GM12878 (cell line): Measurements from ENCODE around the gene GRK6. TPM values are rescaled to one million over a fixed set of nuclear protein-coding genes. Genes with fewer than 3 reads are reported as not detected.
A peak's percentile ranks its signal among the peaks of the same experiment; 100 is the strongest.

ENCODE experiments used
- CUX1 ChIP-seq: IDR thresholded peaks from 2 replicates; pipeline ENCODE4 v1.6.1; 2012; ENCODE audit warnings: improper control_type of control experiment, low read depth, low read length; ENCODE audit not compliant: insufficient replicate concordance
- EED ChIP-seq: sonication (generic); IDR thresholded peaks from 2 replicates; pipeline ENCODE4 v1.6.1; 2016; ENCODE audit warnings: antibody characterized with exemption, low read depth
- ETV6 ChIP-seq, 2 experiments: fragments of 450-650 bp in 1 of 2; IDR thresholded peaks in 1 of 2; conservative IDR thresholded peaks in 1 of 2; 2 replicates each; pipeline ENCODE4 v1.6.1; 2014; ENCODE audit warnings: antibody characterized with exemption in 1 of 2, borderline replicate concordance in 1 of 2, low read depth in 1 of 2, mild to moderate bottlenecking in 1 of 2, moderate library complexity in 1 of 2
- MEF2B ChIP-seq: fragments of 450-650 bp; IDR thresholded peaks from 2 replicates; pipeline ENCODE4 v1.6.1; 2018; ENCODE audit warnings: mild to moderate bottlenecking, moderate library complexity; ENCODE audit not compliant: partially characterized antibody, poor library complexity, severe bottlenecking
- MYC ChIP-seq: IDR thresholded peaks from 2 replicates; pipeline ENCODE4 v1.6.1; 2011; ENCODE audit warnings: mild to moderate bottlenecking, low read length, moderate library complexity, inconsistent platforms; ENCODE audit not compliant: insufficient read depth, insufficient replicate concordance, insufficient read length, severe bottlenecking
- PML ChIP-seq: IDR thresholded peaks from 2 replicates; pipeline ENCODE4 v1.6.1; 2012; ENCODE audit warnings: low read length, inconsistent platforms
- POLR2AphosphoS2 ChIP-seq: IDR thresholded peaks from 2 replicates; pipeline ENCODE4 v1.6.1; 2011; ENCODE audit warnings: low read depth, mild to moderate bottlenecking, low read length, improper control_type of control experiment, moderate library complexity
- SIN3A ChIP-seq: IDR thresholded peaks from 2 replicates; pipeline ENCODE4 v1.6.1; 2012; ENCODE audit warnings: low read depth, low read length, improper control_type of control experiment
- SIX5 ChIP-seq: IDR thresholded peaks from 2 replicates; pipeline ENCODE4 v1.6.1; 2011; ENCODE audit warnings: mild to moderate bottlenecking, low read depth, low read length, moderate library complexity; ENCODE audit not compliant: severe bottlenecking
- SMAD5 ChIP-seq: IDR thresholded peaks from 2 replicates; pipeline ENCODE4 v1.6.1; 2016; ENCODE audit warnings: antibody characterized with exemption, low read depth
- SREBF2 ChIP-seq: IDR thresholded peaks from 2 replicates; pipeline ENCODE4 v1.6.1; 2012; ENCODE audit warnings: mild to moderate bottlenecking, low read length
- polyA plus RNA-seq, 11 experiments: library from polyadenylated mRNA; depleted of rRNA in 4 of 11; unstranded in 6 of 11; stranded (reverse) in 5 of 11; fragments of >200 nt; fragmentation: Nextera tagmentation in 4 of 11; fragmentation: Illumina TruSeq in 1 of 11; extraction: Ambion mirVana in 4 of 11; extraction: Trizol in 1 of 11; gene quantifications; 1 replicate in 1 of 11; 2 replicates in 10 of 11; pipeline versions ENCODE4 v1.2.1 to v1.2.3, GENCODE V29; 2011 to 2016; ENCODE audit warnings: inconsistent platforms in 2 of 11, missing spikeins in 2 of 11, low read depth in 1 of 11
- total RNA-seq, 4 experiments: library from RNA; depleted of rRNA in 3 of 4; stranded (reverse); fragments of >200 nt in 3 of 4; fragmentation: Illumina TruSeq in 1 of 4; extraction: Trizol in 1 of 4; gene quantifications; 2 replicates each; pipeline versions ENCODE4 v1.2.1 to v1.2.3, GENCODE V29; 2013 to 2021
- TF ChIP-seq, protein P1 (sequence below): fragments of 450-650 bp; IDR thresholded peaks from 2 replicates; pipeline ENCODE4 v1.6.1; 2016; ENCODE audit warnings: mild to moderate bottlenecking
- TF ChIP-seq, protein P2 (sequence below): fragments of 450-650 bp; IDR thresholded peaks from 2 replicates; pipeline ENCODE4 v1.6.1; 2017; ENCODE audit warnings: mild to moderate bottlenecking, low read depth, inconsistent platforms; ENCODE audit not compliant: poor library complexity, severe bottlenecking
- TF ChIP-seq, protein P3 (sequence below), 3 experiments: IDR thresholded peaks in 2 of 3; conservative IDR thresholded peaks in 1 of 3; 2 replicates each; pipeline ENCODE4 v1.5.1; 2011; ENCODE audit warnings: low read depth in 3 of 3, low read length in 3 of 3, mild to moderate bottlenecking in 3 of 3, control low read depth in 2 of 3, moderate library complexity in 2 of 3, inconsistent platforms in 1 of 3, mixed read lengths in 1 of 3; ENCODE audit not compliant: control insufficient read depth in 2 of 3, insufficient read depth in 1 of 3; ENCODE audit errors: extremely low read depth in 1 of 3
- TF ChIP-seq, protein P4 (sequence below): IDR thresholded peaks from 2 replicates; pipeline ENCODE4 v1.6.1; 2011; ENCODE audit warnings: mild to moderate bottlenecking, low read depth, low read length, moderate library complexity; ENCODE audit not compliant: insufficient replicate concordance

GRK6 gene
- total and polyA plus RNA-seq, 10 of the 15 experiments (the other 5 are each of a cell fraction or from before 2014, with no cell fraction given): 0.79 to 124 (median 41.6) TPM

GRCh38 chr5:177390363-177391300 is 35.8 kb upstream of the GRK6 start (continued):
- TF ChIP-seq, protein P1, sequence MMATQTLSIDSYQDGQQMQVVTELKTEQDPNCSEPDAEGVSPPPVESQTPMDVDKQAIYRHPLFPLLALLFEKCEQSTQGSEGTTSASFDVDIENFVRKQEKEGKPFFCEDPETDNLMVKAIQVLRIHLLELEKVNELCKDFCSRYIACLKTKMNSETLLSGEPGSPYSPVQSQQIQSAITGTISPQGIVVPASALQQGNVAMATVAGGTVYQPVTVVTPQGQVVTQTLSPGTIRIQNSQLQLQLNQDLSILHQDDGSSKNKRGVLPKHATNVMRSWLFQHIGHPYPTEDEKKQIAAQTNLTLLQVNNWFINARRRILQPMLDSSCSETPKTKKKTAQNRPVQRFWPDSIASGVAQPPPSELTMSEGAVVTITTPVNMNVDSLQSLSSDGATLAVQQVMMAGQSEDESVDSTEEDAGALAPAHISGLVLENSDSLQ: peak; percentile 31; the same call in 1 of the 2 replicates
- TF ChIP-seq PML (no peak), CUX1 (no peak), MYC (peak; percentile 44), MEF2B (no peak), POLR2AphosphoS2 (no peak), SIX5 (no peak), ETV6 (conservative IDR thresholded peaks at IDR 0.05 in 1 of 2, IDR thresholded peaks at IDR 0.05 in 1 of 2; ENCODE audit: borderline replicate concordance in 1 of 2, low read depth in 1 of 2) (no peak), EED (no peak), SIN3A (peak; percentile 76), SMAD5 (no peak), SREBF2 (no peak)
- TF ChIP-seq, protein P2, sequence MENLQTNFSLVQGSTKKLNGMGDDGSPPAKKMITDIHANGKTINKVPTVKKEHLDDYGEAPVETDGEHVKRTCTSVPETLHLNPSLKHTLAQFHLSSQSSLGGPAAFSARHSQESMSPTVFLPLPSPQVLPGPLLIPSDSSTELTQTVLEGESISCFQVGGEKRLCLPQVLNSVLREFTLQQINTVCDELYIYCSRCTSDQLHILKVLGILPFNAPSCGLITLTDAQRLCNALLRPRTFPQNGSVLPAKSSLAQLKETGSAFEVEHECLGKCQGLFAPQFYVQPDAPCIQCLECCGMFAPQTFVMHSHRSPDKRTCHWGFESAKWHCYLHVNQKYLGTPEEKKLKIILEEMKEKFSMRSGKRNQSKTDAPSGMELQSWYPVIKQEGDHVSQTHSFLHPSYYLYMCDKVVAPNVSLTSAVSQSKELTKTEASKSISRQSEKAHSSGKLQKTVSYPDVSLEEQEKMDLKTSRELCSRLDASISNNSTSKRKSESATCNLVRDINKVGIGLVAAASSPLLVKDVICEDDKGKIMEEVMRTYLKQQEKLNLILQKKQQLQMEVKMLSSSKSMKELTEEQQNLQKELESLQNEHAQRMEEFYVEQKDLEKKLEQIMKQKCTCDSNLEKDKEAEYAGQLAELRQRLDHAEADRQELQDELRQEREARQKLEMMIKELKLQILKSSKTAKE: no peak
- TF ChIP-seq, protein P3, sequence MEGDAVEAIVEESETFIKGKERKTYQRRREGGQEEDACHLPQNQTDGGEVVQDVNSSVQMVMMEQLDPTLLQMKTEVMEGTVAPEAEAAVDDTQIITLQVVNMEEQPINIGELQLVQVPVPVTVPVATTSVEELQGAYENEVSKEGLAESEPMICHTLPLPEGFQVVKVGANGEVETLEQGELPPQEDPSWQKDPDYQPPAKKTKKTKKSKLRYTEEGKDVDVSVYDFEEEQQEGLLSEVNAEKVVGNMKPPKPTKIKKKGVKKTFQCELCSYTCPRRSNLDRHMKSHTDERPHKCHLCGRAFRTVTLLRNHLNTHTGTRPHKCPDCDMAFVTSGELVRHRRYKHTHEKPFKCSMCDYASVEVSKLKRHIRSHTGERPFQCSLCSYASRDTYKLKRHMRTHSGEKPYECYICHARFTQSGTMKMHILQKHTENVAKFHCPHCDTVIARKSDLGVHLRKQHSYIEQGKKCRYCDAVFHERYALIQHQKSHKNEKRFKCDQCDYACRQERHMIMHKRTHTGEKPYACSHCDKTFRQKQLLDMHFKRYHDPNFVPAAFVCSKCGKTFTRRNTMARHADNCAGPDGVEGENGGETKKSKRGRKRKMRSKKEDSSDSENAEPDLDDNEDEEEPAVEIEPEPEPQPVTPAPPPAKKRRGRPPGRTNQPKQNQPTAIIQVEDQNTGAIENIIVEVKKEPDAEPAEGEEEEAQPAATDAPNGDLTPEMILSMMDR (IDR thresholded peaks at IDR 0.05 in 2 of 3, conservative IDR thresholded peaks at IDR 0.05 in 1 of 3; ENCODE audit: control insufficient read depth in 2 of 3, extremely low read depth in 1 of 3, insufficient read depth in 1 of 3, low read depth in 3 of 3, low read length in 3 of 3): peak; percentile 91 to 97 (median 94)
- TF ChIP-seq, protein P4, sequence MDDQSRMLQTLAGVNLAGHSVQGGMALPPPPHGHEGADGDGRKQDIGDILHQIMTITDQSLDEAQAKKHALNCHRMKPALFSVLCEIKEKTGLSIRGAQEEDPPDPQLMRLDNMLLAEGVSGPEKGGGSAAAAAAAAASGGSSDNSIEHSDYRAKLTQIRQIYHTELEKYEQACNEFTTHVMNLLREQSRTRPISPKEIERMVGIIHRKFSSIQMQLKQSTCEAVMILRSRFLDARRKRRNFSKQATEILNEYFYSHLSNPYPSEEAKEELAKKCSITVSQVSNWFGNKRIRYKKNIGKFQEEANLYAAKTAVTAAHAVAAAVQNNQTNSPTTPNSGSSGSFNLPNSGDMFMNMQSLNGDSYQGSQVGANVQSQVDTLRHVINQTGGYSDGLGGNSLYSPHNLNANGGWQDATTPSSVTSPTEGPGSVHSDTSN: no peak
